Fibroblast of lung (primary cell): ENCODE data around the gene PTOV1. TPM values are rescaled to one million over a fixed set of nuclear protein-coding genes. Genes with fewer than 3 reads are reported as not detected.

Experiments
- DNase-seq, 2 donors: peaks; one replicate each; pipeline versions ENCODE4 v3.0.0 to v3.0.0-alpha.2; 2010; ENCODE audit warnings: low read depth in 2 of 2
- H2AFZ ChIP-seq: 2 replicates; pipeline ENCODE4 v1.5.1; 2012; ENCODE audit warnings: low read length, control low read depth, inconsistent platforms
- H3K27ac ChIP-seq: 2 replicates; pipeline ENCODE4 v1.5.1; 2011; ENCODE audit warnings: low read length, control low read depth; ENCODE audit not compliant: insufficient read depth
- H3K27me3 ChIP-seq: 2 replicates; pipeline ENCODE4 v1.5.1; 2011; ENCODE audit warnings: mild to moderate bottlenecking, low read length; ENCODE audit not compliant: control insufficient read depth, insufficient read depth
- H3K36me3 ChIP-seq: 2 replicates; pipeline ENCODE4 v1.5.1; 2011; ENCODE audit warnings: low read length; ENCODE audit not compliant: control insufficient read depth, insufficient read depth
- H3K4me1 ChIP-seq: 2 replicates; pipeline ENCODE4 v1.5.1; 2011; ENCODE audit warnings: low read length; ENCODE audit not compliant: control insufficient read depth, insufficient read depth; ENCODE audit errors: extremely low read depth
- H3K4me2 ChIP-seq: 2 replicates; pipeline ENCODE4 v1.5.1; 2011; ENCODE audit warnings: low read length, control low read depth; ENCODE audit not compliant: insufficient read depth; ENCODE audit errors: extremely low read depth
- H3K4me3 ChIP-seq, 4 experiments: fragments of 200-600 bp in 1 of 4; sonication (generic) in 1 of 4; replicated peaks in 1 of 4; 2 replicates each; pipeline ENCODE4 v1.5.1; 2011 to 2016; ENCODE audit warnings: low read length in 4 of 4, low read depth in 3 of 4, mild to moderate bottlenecking in 3 of 4, control low read depth in 2 of 4, inconsistent platforms in 1 of 4, mixed read lengths in 1 of 4; ENCODE audit not compliant: insufficient read depth in 1 of 4; ENCODE audit errors: control extremely low read depth in 1 of 4
- H3K79me2 ChIP-seq: 2 replicates; pipeline ENCODE4 v1.5.1; 2012; ENCODE audit warnings: mild to moderate bottlenecking, low read length, inconsistent platforms; ENCODE audit not compliant: control insufficient read depth, insufficient read depth
- H3K9ac ChIP-seq: 2 replicates; pipeline ENCODE4 v1.5.1; 2011; ENCODE audit warnings: mild to moderate bottlenecking, low read length, control low read depth; ENCODE audit not compliant: insufficient read depth
- H3K9me3 ChIP-seq: 2 replicates; pipeline ENCODE4 v1.5.1; 2012; ENCODE audit warnings: low read depth, low read length; ENCODE audit not compliant: control insufficient read depth, insufficient read depth
- H4K20me1 ChIP-seq: 2 replicates; pipeline ENCODE4 v1.5.1; 2011; ENCODE audit warnings: low read length; ENCODE audit not compliant: control insufficient read depth, insufficient read depth; ENCODE audit errors: extremely low read depth
- CTCF ChIP-seq, 2 donors: IDR thresholded peaks in 1 of 2; conservative IDR thresholded peaks in 1 of 2; 1 replicate in 1 of 2; 2 replicates in 1 of 2; pipeline ENCODE4 v1.5.1; 2011 to 2012; ENCODE audit warnings: low read length in 2 of 2, control low read depth in 1 of 2, inconsistent platforms in 1 of 2, low read depth in 1 of 2, mild to moderate bottlenecking in 1 of 2
- EZH2 ChIP-seq: IDR thresholded peaks from 2 replicates; pipeline ENCODE4 v1.5.1; 2012; ENCODE audit warnings: low read length, control low read depth, mild to moderate bottlenecking; ENCODE audit errors: missing control alignments
- polyA plus RNA-seq, 2 donors: library from polyadenylated mRNA; depleted of rRNA in 1 of 2; stranded (reverse) in 1 of 2; unstranded in 1 of 2; fragments of >200 nt; gene quantifications; 2 replicates each; pipeline ENCODE4 v1.2.1, GENCODE V29; 2011 to 2012; ENCODE audit warnings: missing spikeins in 1 of 2
- total RNA-seq: library from RNA; depleted of rRNA; stranded (reverse); fragments of >200 nt; gene quantifications from 2 replicates; pipeline ENCODE4 v1.2.1, GENCODE V29; 2014

PTOV1 gene
- total and polyA plus RNA-seq, 2 donors (not counting 1 experiment from before 2014, with no cell fraction given) = 41.1 to 56.0 TPM

- Histone ChIP-seq H3K4me3 (peak overlapping the region in 1 of 4 experiments; percentile 94), H3K79me2 (peaks cover 22% of the 10 kb centered on the region), H3K4me1 (peaks cover 10% of the 10 kb centered on the region), H3K9ac (no peak overlapping the region), H3K27ac (no peak overlapping the region), H3K27me3 (no peaks in the 10 kb centered on the region), H3K36me3 (peaks cover 4% of the 10 kb centered on the region), H2AFZ (no peak overlapping the region), H3K4me2 (peak overlapping the region; percentile 80), H4K20me1 (no peaks in the 10 kb centered on the region), H3K9me3 (no peaks in the 10 kb centered on the region)
- TF ChIP-seq CTCF (conservative IDR thresholded peaks at IDR 0.05 in 1 of 2, IDR thresholded peaks at IDR 0.05 in 1 of 2; ENCODE audit: low read depth in 1 of 2, low read length in 2 of 2) = no peak
- DNase-seq = no peak
Observed at GRCh38 chr19:49874503-49875157, 23.7 kb downstream of the PTOV1 start.

- H3K4me3 ChIP-seq = peak overlapping the region; percentile 81 to 94 (median 86)
- no peaks in the 10 kb centered on the region for H3K9me3 ChIP-seq
- H3K36me3 ChIP-seq = peaks cover 8% of the 10 kb centered on the region
- peaks cover 22% of the 10 kb centered on the region for H3K79me2 ChIP-seq
- peak overlapping the region; percentile 94 for H3K27ac ChIP-seq
- no peaks in the 10 kb centered on the region for H3K27me3 ChIP-seq
- peak overlapping the region; percentile 80 for H3K4me2 ChIP-seq
- H2AFZ ChIP-seq = no peak overlapping the region
- no peak overlapping the region for H3K9ac ChIP-seq
- DNase-seq = no peak
- peaks cover 7% of the 10 kb centered on the region for H3K4me1 ChIP-seq
- TF ChIP-seq CTCF (conservative IDR thresholded peaks at IDR 0.05 in 1 of 2, IDR thresholded peaks at IDR 0.05 in 1 of 2; ENCODE audit: low read depth in 1 of 2, low read length in 2 of 2) = no peak
- no peak for TF ChIP-seq EZH2
- no peaks in the 10 kb centered on the region for H4K20me1 ChIP-seq
Observed at GRCh38 chr19:49875177-49875576, 24.2 kb downstream of the PTOV1 start.

- Histone ChIP-seq H3K27ac (peak overlapping the region; percentile 94), H3K9ac (peak overlapping the region; percentile 95), H3K27me3 (no peaks in the 10 kb centered on the region), H4K20me1 (no peaks in the 10 kb centered on the region), H3K79me2 (peaks cover 22% of the 10 kb centered on the region), H3K4me3 (peak overlapping the region; percentile 81 to 94 (median 86)), H3K36me3 (peaks cover 15% of the 10 kb centered on the region), H3K4me1 (peaks cover 4% of the 10 kb centered on the region), H2AFZ (peak overlapping the region; percentile 33), H3K9me3 (no peaks in the 10 kb centered on the region), H3K4me2 (peak overlapping the region; percentile 80)
- no peak for TF ChIP-seq EZH2
- TF ChIP-seq CTCF (conservative IDR thresholded peaks at IDR 0.05 in 1 of 2, IDR thresholded peaks at IDR 0.05 in 1 of 2; ENCODE audit: low read depth in 1 of 2, low read length in 2 of 2) = no peak
- DNase-seq = peak in 1 of 2 donors; percentile 55
Observed at GRCh38 chr19:49875857-49876421, 25.0 kb downstream of the PTOV1 start.
